HCT116 (cell line): ENCODE measurements around the gene USP10. TPM values are rescaled to one million over a fixed set of nuclear protein-coding genes. Genes with fewer than 3 reads are reported as not detected.

Experiments
- ATAC-seq: fragments of 200-7000 bp; cut with Tn5 transposase; 2 replicates; pipeline ENCODE4 v1.9.1; 2020; ENCODE audit warnings: mild to moderate bottlenecking, moderate library complexity
- BruUV-seq: library from RNA; stranded (reverse); fragments of 400-500 nt; replicated peaks from 2 replicates; lab custom pipeline; 2021; lab: Mats Ljungman, UMichigan
- CTCF ChIA-PET: fragments of 300-600 bp; sonication (Branson Sonifier 250); formaldehyde crosslinking; loops from one replicate; lab custom pipeline; 2021; ENCODE audit warnings: antibody characterized with exemption; lab: Charles Lee
- POLR2A ChIA-PET: fragments of 300-600, 350-600 bp; sonication (Branson Sonifier 250); formaldehyde crosslinking; loops from one replicate; lab custom pipeline; 2021; ENCODE audit warnings: antibody characterized with exemption; lab: Charles Lee
- RAD21 ChIA-PET, 2 experiments: fragments of 300-600 bp; sonication (Branson Sonifier 250); formaldehyde crosslinking; loops; one replicate each; lab custom pipeline; 2023; ENCODE audit warnings: low total read pairs in 2 of 2; ENCODE audit not compliant: uncharacterized antibody in 2 of 2, unreplicated experiment in 2 of 2, low non-redundant PET in 1 of 2; lab: Charles Lee
- DNase-seq: peaks from one replicate; pipeline ENCODE4 v3.0.0-alpha.2; 2010; ENCODE audit warnings: low read depth, low spot score
- H2AFZ ChIP-seq: fragments of 200-600 bp; shearing (Covaris generic), sonication (generic); 2 replicates; pipeline ENCODE4 v1.6.1; 2017; ENCODE audit warnings: low read depth, mixed run types, mixed read lengths, antibody characterized with exemption, low read length; ENCODE audit not compliant: poor library complexity, severe bottlenecking
- H3K27ac ChIP-seq: 2 replicates; pipeline ENCODE4 v1.5.1; 2012; ENCODE audit warnings: low read depth, low read length
- H3K27me3 ChIP-seq: fragments of 200-600 bp; sonication (generic); 2 replicates; pipeline ENCODE4 v1.6.1; 2016; ENCODE audit warnings: mixed run types, low read length, mixed read lengths; ENCODE audit not compliant: insufficient read depth
- H3K36me3 ChIP-seq, 2 experiments: fragments of 200-500 bp in 1 of 2; fragments of 200-600 bp in 1 of 2; sonication (Bioruptor generic) in 1 of 2; sonication (generic) in 1 of 2; 2 replicates each; pipeline versions ENCODE4 v1.5.1 to v1.6.1; 2014 to 2016; ENCODE audit warnings: low read length in 2 of 2, inconsistent platforms in 1 of 2, mixed read lengths in 1 of 2, mixed run types in 1 of 2; ENCODE audit not compliant: insufficient read depth in 2 of 2, control insufficient read depth in 1 of 2
- H3K4me1 ChIP-seq, 2 experiments: fragments of 200-600 bp in 1 of 2; sonication (generic) in 1 of 2; 2 replicates each; pipeline versions ENCODE4 v1.5.1 to v1.6.1; 2012 to 2017; ENCODE audit warnings: low read length in 2 of 2, inconsistent platforms in 1 of 2, mild to moderate bottlenecking in 1 of 2, mixed read lengths in 1 of 2, mixed run types in 1 of 2, moderate library complexity in 1 of 2; ENCODE audit not compliant: insufficient read depth in 2 of 2, control insufficient read depth in 1 of 2
- H3K4me2 ChIP-seq: fragments of 200-600 bp; sonication (generic); 2 replicates; pipeline ENCODE4 v1.6.1; 2017; ENCODE audit warnings: mixed run types, low read length, mixed read lengths
- H3K4me3 ChIP-seq, 2 experiments: fragments of 200-600 bp in 1 of 2; sonication (generic) in 1 of 2; replicated peaks in 1 of 2; 2 replicates each; pipeline ENCODE4 v1.5.1; 2011 to 2016; ENCODE audit warnings: low read length in 2 of 2, control low read depth in 1 of 2, low read depth in 1 of 2, mild to moderate bottlenecking in 1 of 2, mixed read lengths in 1 of 2, mixed run types in 1 of 2
- H3K79me2 ChIP-seq: fragments of 200-600 bp; sonication (generic); 2 replicates; pipeline ENCODE4 v1.6.1; 2017; ENCODE audit warnings: mild to moderate bottlenecking, mixed run types, low read length, moderate library complexity, mixed read lengths; ENCODE audit not compliant: insufficient read depth
- H3K9ac ChIP-seq: fragments of 200-600 bp; sonication (generic); 2 replicates; pipeline ENCODE4 v1.6.1; 2016; ENCODE audit warnings: low read length, mixed read lengths
- H3K9me2 ChIP-seq: fragments of 200-600 bp; sonication (generic), shearing (Covaris generic); 2 replicates; pipeline ENCODE4 v1.6.1; 2017; ENCODE audit warnings: mixed run types, mild to moderate bottlenecking, moderate library complexity; ENCODE audit not compliant: insufficient read depth
- H3K9me3 ChIP-seq, 2 experiments: fragments of 200-500 bp in 1 of 2; fragments of 200-600 bp in 1 of 2; sonication (Bioruptor generic) in 1 of 2; sonication (generic) in 1 of 2; 2 replicates each; pipeline ENCODE4 v1.6.1; 2014 to 2017; ENCODE audit warnings: low read length in 2 of 2, mixed read lengths in 2 of 2, inconsistent platforms in 1 of 2, low read depth in 1 of 2, mild to moderate bottlenecking in 1 of 2, mixed run types in 1 of 2, moderate library complexity in 1 of 2; ENCODE audit not compliant: control insufficient read depth in 1 of 2, insufficient read depth in 1 of 2
- H4K20me1 ChIP-seq: fragments of 200-600 bp; sonication (generic), shearing (Covaris generic); 2 replicates; pipeline ENCODE4 v1.6.1; 2017; ENCODE audit warnings: mixed run types, mild to moderate bottlenecking, moderate library complexity; ENCODE audit not compliant: insufficient read depth
- JUND ChIP-seq: IDR thresholded peaks from 2 replicates; pipeline ENCODE4 v1.6.1; 2012
- POLR2AphosphoS5 ChIP-seq: IDR thresholded peaks from 2 replicates; pipeline ENCODE4 v1.6.1; 2011; ENCODE audit warnings: mild to moderate bottlenecking, low read depth, low read length, moderate library complexity
- REST ChIP-seq: IDR thresholded peaks from 2 replicates; pipeline ENCODE4 v1.6.1; 2012; ENCODE audit warnings: low read depth
- SIN3A ChIP-seq: IDR thresholded peaks from 2 replicates; pipeline ENCODE4 v1.6.1; 2012; ENCODE audit warnings: low read depth
- intact Hi-C: fragments of 100-400 bp; cut with micrococcal nuclease; formaldehyde crosslinking; loops from 2 replicates; pipeline ENCODE4 v1.10.0; 2022
- total RNA-seq: library from RNA; stranded (reverse); gene quantifications from one replicate; pipeline ENCODE4 v1.2.1, GENCODE V29; 2021; ENCODE audit not compliant: unreplicated experiment

Gene USP10
- total RNA-seq, 1 experiment from 2014 or later: 175 TPM

- ChIA-PET POLR2A (interaction anchor here (1.0 kb wide), 1 partner anchor 9 kb away, joined by 4 read pairs; no protein-coding TSS in a partner anchor), RAD21 (interaction anchor here (0.9 to 1.5 kb wide), 2 partner anchors 51 to 101 kb away, joined by 3 to 4 read pairs; no protein-coding TSS in a partner anchor), CTCF (interaction anchor here (1.3 to 5.8 kb wide), 5 partner anchors 12 to 247 kb away, joined by 5 to 67 read pairs (median 47); no protein-coding TSS in a partner anchor)
- Histone ChIP-seq H3K9me2 (no peaks in the 10 kb centered on the region), H2AFZ (no peak overlapping the region), H3K4me1 (peaks cover 22 to 43% of the 10 kb centered on the region in 2 experiments; a peak in 3 of 4 replicates), H4K20me1 (peaks cover 68% of the 10 kb centered on the region; the same call in 1 of the 2 replicates), H3K79me2 (peaks cover 100% of the 10 kb centered on the region), H3K4me3 (no peak overlapping the region), H3K27ac (no peak overlapping the region), H3K4me2 (no peak overlapping the region), H3K9ac (no peak overlapping the region), H3K9me3 (no peaks in the 10 kb centered on the region), H3K36me3 (no peaks in the 10 kb centered on the region; a peak in 1 of 4 replicates), H3K27me3 (no peaks in the 10 kb centered on the region)
- BruUV-seq: no TSS peak
- intact Hi-C loops: no loop called here
- TF ChIP-seq JUND (no peak), REST (no peak), POLR2AphosphoS5 (no peak), SIN3A (no peak)
- no peak for DNase-seq
- ATAC-seq: no peak
Observed at GRCh38 chr16:84723906-84724305, 24.1 kb downstream of the USP10 start.
